Loucy (cell line): ENCODE measurements around the gene DLG1.

Experiments used
- H2AFZ ChIP-seq: fragments of 200-600 bp; sonication (generic); 2 replicates; pipeline ENCODE4 v1.6.0; 2016; ENCODE audit warnings: antibody characterized with exemption, mild to moderate bottlenecking, low read length, moderate library complexity
- H3F3A ChIP-seq: fragments of 200-600 bp; 2 replicates; pipeline ENCODE4 v1.6.0; 2016; ENCODE audit warnings: antibody characterized with exemption, low read depth, mild to moderate bottlenecking
- H3K27me3 ChIP-seq: fragments of 200-600 bp; sonication (generic); 2 replicates; pipeline ENCODE4 v1.6.1; 2014; ENCODE audit warnings: low read length, mild to moderate bottlenecking; ENCODE audit not compliant: insufficient read depth, poor library complexity, severe bottlenecking
- H3K36me3 ChIP-seq: fragments of 200-600 bp; sonication (generic); 2 replicates; pipeline ENCODE4 v1.6.1; 2016; ENCODE audit warnings: low read length; ENCODE audit not compliant: insufficient read depth
- H3K4me1 ChIP-seq: fragments of 200-600 bp; sonication (generic); 2 replicates; pipeline ENCODE4 v1.5.1; 2014; ENCODE audit warnings: low read length, mild to moderate bottlenecking; ENCODE audit not compliant: insufficient read depth, poor library complexity, severe bottlenecking
- H3K4me2 ChIP-seq: fragments of 200-600 bp; sonication (generic); 2 replicates; pipeline ENCODE4 v1.6.0; 2014; ENCODE audit warnings: antibody characterized with exemption, low read length, low read depth, mild to moderate bottlenecking; ENCODE audit not compliant: poor library complexity, severe bottlenecking
- H3K4me3 ChIP-seq: fragments of 200-600 bp; sonication (generic); 2 replicates; pipeline ENCODE4 v1.5.1; 2014; ENCODE audit warnings: low read length, mild to moderate bottlenecking, mixed read lengths; ENCODE audit not compliant: poor library complexity, severe bottlenecking
- H3K79me2 ChIP-seq: fragments of 200-600 bp; sonication (generic); 2 replicates; pipeline ENCODE4 v1.6.1; 2014; ENCODE audit warnings: low read length; ENCODE audit not compliant: insufficient read depth
- H3K9ac ChIP-seq: fragments of 200-600 bp; sonication (generic); 2 replicates; pipeline ENCODE4 v1.6.0; 2014; ENCODE audit warnings: mild to moderate bottlenecking, low read depth, low read length, moderate library complexity; ENCODE audit not compliant: poor library complexity, severe bottlenecking
- H3K9me2 ChIP-seq: fragments of 200-600 bp; sonication (generic); replicated peaks from 2 replicates; pipeline ENCODE4 v1.6.1; 2016; ENCODE audit warnings: low read depth, low read length, mixed read lengths
- H3K9me3 ChIP-seq: fragments of 200-600 bp; sonication (generic); 2 replicates; pipeline ENCODE4 v1.6.1; 2014; ENCODE audit warnings: mild to moderate bottlenecking, antibody characterized with exemption, low read length, low read depth; ENCODE audit not compliant: insufficient read depth
- H4K20me1 ChIP-seq: fragments of 200-600 bp; sonication (generic); 2 replicates; pipeline ENCODE4 v1.6.0; 2014; ENCODE audit warnings: antibody characterized with exemption, low read length, mild to moderate bottlenecking; ENCODE audit not compliant: insufficient read depth, poor library complexity, severe bottlenecking
- EZH2phosphoT487 ChIP-seq: fragments of 200-600 bp; IDR thresholded peaks from 2 replicates; pipeline ENCODE4 v1.6.1; 2018; ENCODE audit warnings: antibody characterized with exemption, mild to moderate bottlenecking, moderate library complexity, borderline replicate concordance
- TF ChIP-seq, protein P1 (sequence below): fragments of 200-600 bp; sonication (generic); conservative IDR thresholded peaks from 2 replicates; pipeline ENCODE4 v1.5.1; 2014; ENCODE audit warnings: mild to moderate bottlenecking, antibody characterized with exemption, low read length

Gene DLG1

DNA sequence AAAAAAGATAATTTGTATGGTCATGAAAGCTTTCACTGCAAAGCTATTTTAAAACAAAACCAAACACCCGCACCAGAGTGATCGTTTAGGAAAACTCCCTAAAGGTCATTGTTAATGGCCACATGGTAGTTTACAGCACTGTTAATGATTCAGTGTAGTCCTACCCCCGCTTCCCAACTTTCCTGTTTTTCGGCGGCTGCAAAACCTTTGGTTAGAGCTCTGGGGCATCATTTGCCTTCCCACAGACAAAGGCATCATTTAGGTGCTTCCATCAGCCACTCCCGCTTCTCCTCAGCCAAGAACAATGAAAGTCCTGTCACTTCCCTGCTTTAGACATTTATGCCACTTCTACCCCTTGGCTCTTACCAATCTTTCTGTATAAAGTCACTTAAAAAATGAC lies 279.4 kb downstream of the DLG1 start:
- H3K4me2 ChIP-seq: no peak overlapping the region
- TF ChIP-seq, protein P1, sequence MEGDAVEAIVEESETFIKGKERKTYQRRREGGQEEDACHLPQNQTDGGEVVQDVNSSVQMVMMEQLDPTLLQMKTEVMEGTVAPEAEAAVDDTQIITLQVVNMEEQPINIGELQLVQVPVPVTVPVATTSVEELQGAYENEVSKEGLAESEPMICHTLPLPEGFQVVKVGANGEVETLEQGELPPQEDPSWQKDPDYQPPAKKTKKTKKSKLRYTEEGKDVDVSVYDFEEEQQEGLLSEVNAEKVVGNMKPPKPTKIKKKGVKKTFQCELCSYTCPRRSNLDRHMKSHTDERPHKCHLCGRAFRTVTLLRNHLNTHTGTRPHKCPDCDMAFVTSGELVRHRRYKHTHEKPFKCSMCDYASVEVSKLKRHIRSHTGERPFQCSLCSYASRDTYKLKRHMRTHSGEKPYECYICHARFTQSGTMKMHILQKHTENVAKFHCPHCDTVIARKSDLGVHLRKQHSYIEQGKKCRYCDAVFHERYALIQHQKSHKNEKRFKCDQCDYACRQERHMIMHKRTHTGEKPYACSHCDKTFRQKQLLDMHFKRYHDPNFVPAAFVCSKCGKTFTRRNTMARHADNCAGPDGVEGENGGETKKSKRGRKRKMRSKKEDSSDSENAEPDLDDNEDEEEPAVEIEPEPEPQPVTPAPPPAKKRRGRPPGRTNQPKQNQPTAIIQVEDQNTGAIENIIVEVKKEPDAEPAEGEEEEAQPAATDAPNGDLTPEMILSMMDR: no peak
- TF ChIP-seq EZH2phosphoT487: no peak
- H3K4me3 ChIP-seq: no peak overlapping the region
- H3F3A ChIP-seq: no peaks in the 10 kb centered on the region
- H2AFZ ChIP-seq: no peak overlapping the region
- H3K9me2 ChIP-seq: no peaks in the 10 kb centered on the region
- peaks cover 15% of the 10 kb centered on the region for H3K4me1 ChIP-seq
- H3K9me3 ChIP-seq: no peaks in the 10 kb centered on the region
- no peaks in the 10 kb centered on the region for H3K36me3 ChIP-seq
- H3K9ac ChIP-seq: no peak overlapping the region
- no peaks in the 10 kb centered on the region for H3K79me2 ChIP-seq
- no peaks in the 10 kb centered on the region for H3K27me3 ChIP-seq
- H4K20me1 ChIP-seq: no peaks in the 10 kb centered on the region

DNA sequence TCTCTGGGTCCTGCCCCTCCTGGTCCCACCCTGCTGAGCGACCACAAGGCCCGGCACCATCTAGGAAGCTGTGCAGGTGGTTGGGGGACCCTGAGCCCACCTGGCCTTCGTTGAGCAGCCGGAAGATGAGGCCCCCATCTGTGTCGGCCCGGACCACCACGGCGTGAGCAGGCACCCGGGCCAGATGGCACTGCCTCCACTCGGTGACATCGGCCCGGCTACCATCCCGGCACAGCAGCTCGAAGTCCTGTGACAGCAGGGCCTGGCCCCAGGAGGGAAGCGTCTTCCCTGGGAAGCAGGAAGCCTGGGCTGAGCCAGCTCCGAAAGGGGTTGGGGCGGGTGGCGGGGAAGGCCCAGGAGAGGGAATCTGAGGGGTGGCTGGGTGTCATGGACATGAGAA lies 281.4 kb downstream of the DLG1 start:
- H4K20me1 ChIP-seq: no peaks in the 10 kb centered on the region
- no peaks in the 10 kb centered on the region for H3K79me2 ChIP-seq
- H3K9me2 ChIP-seq: no peaks in the 10 kb centered on the region
- no peak overlapping the region for H3K4me3 ChIP-seq
- H3K4me1 ChIP-seq: no peaks in the 10 kb centered on the region
- H2AFZ ChIP-seq: no peak overlapping the region
- no peaks in the 10 kb centered on the region for H3K36me3 ChIP-seq
- no peaks in the 10 kb centered on the region for H3K27me3 ChIP-seq
- no peaks in the 10 kb centered on the region for H3F3A ChIP-seq
- TF ChIP-seq, protein P1: no peak
- no peak for TF ChIP-seq EZH2phosphoT487
- no peak overlapping the region for H3K4me2 ChIP-seq
- H3K9ac ChIP-seq: no peak overlapping the region
- H3K9me3 ChIP-seq: no peaks in the 10 kb centered on the region

DNA sequence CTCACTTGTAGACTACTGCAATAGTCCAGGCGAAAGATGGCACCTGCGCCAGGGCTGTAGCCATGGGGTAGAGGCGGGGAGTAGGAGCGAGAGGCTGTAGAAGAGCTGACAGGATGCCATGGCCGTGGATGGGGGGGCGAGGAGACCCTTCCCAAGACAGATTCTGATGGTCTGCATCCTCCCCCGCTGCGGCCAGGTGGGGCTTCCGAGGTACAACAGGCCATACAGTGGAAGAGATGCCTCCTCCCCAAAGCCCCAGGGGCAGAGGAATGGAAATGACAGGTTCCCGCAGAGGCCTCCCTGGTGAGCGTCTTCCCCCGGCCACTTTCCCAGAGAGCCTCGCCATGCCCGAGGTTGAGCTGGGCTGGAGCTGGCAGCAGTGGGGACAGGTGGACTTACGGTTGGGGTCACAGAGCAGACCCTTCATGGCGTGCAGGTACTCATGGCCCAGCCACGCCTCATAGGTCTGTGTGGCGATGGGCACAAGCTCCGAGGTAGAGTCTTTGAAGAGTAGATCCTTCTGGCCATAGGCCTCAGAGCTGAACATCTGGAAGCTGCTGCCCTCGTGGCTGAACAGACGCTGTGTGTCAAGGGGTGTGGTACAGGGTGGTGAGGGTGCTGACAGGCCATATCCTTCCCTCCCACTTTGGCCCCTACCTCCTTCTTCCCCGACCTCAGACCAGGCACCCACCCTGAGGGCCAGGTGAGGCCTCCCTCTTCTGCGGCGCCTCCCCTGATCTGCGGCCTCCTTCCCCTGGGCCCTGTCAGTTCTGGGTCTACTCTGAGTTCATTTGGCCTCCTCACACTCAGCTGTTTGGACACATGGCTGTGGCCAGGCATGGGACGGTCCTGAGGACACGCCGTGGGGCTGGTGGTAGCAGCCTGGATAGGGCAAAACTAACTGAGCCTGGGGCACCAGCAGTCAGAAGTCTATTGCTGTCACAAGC lies 282.3 kb downstream of the DLG1 start:
- H3K79me2 ChIP-seq: no peaks in the 10 kb centered on the region
- H3K9ac ChIP-seq: no peak overlapping the region
- no peak overlapping the region for H2AFZ ChIP-seq
- no peaks in the 10 kb centered on the region for H3K9me2 ChIP-seq
- H3K4me1 ChIP-seq: no peaks in the 10 kb centered on the region
- H3K4me3 ChIP-seq: no peak overlapping the region
- H3K27me3 ChIP-seq: no peaks in the 10 kb centered on the region
- H3K9me3 ChIP-seq: no peaks in the 10 kb centered on the region
- H4K20me1 ChIP-seq: no peaks in the 10 kb centered on the region
- H3K4me2 ChIP-seq: no peak overlapping the region
- no peaks in the 10 kb centered on the region for H3F3A ChIP-seq
- TF ChIP-seq, protein P1: no peak
- TF ChIP-seq EZH2phosphoT487: no peak
- H3K36me3 ChIP-seq: no peaks in the 10 kb centered on the region
